Stimulated activated CD4-positive, alpha-beta T cell treated with anti-CD3 and anti-CD28 coated beads, Interleukin-15, amount 100 ng/mL, for 48 hours (primary cell): ENCODE data around the gene TM4SF1.

Source experiments
- DNase-seq, 2 donors: peaks; one replicate each; pipeline ENCODE4 v3.0.0-alpha.2; 2020; ENCODE audit warnings: low read depth in 2 of 2

The TM4SF1 gene

GRCh38 chr3:149377408-149378364, at the start of gene TM4SF1:
Gene TM4SF1 (minus strand): TSS chr3:149377649. CDS start chr3:149377547, 102 bp downstream.
- no peak for DNase-seq

GRCh38 chr3:149426325-149426724, 48.9 kb upstream of the TM4SF1 start:
- no peak for DNase-seq

GRCh38 chr3:149424918-149425317, 47.5 kb upstream of the TM4SF1 start:
- DNase-seq = no peak

GRCh38 chr3:149421764-149422163, 44.3 kb upstream of the TM4SF1 start:
- DNase-seq = no peak

GRCh38 chr3:149419816-149420215, 42.4 kb upstream of the TM4SF1 start:
- no peak for DNase-seq

- no peak for DNase-seq
Observed at GRCh38 chr3:149417727-149418126, 40.3 kb upstream of the TM4SF1 start.

- DNase-seq = no peak
Observed at GRCh38 chr3:149417174-149417573, 39.7 kb upstream of the TM4SF1 start.

- DNase-seq = no peak
Observed at GRCh38 chr3:149415484-149415883, 38.0 kb upstream of the TM4SF1 start.

GRCh38 chr3:149414557-149415231, 37.2 kb upstream of the TM4SF1 start:
- no peak for DNase-seq

GRCh38 chr3:149411583-149411982, 34.1 kb upstream of the TM4SF1 start:
- no peak for DNase-seq

GRCh38 chr3:149409351-149409750, 31.9 kb upstream of the TM4SF1 start:
- DNase-seq = no peak

- DNase-seq = no peak
Observed at GRCh38 chr3:149407898-149408297, 30.4 kb upstream of the TM4SF1 start.

- no peak for DNase-seq
Observed at GRCh38 chr3:149406244-149406752, 28.8 kb upstream of the TM4SF1 start.

GRCh38 chr3:149403443-149403842, 26.0 kb upstream of the TM4SF1 start:
- no peak for DNase-seq

- no peak for DNase-seq
Observed at GRCh38 chr3:149402481-149402880, 25.0 kb upstream of the TM4SF1 start.

- no peak for DNase-seq
Observed at GRCh38 chr3:149401926-149402310, 24.5 kb upstream of the TM4SF1 start.

GRCh38 chr3:149401212-149401925, 23.9 kb upstream of the TM4SF1 start:
- DNase-seq = no peak

- no peak for DNase-seq
Observed at GRCh38 chr3:149400645-149401044, 23.2 kb upstream of the TM4SF1 start.

GRCh38 chr3:149398296-149398695, 20.8 kb upstream of the TM4SF1 start:
- no peak for DNase-seq

GRCh38 chr3:149397528-149397927, 20.1 kb upstream of the TM4SF1 start:
- no peak for DNase-seq

- no peak for DNase-seq
Observed at GRCh38 chr3:149396476-149396875, 19.0 kb upstream of the TM4SF1 start.
